ENCODE measurements around the gene ARFGEF3. TPM values are rescaled to one million over a fixed set of nuclear protein-coding genes. Genes with fewer than 3 reads are reported as not detected.

ARFGEF3 gene
- total RNA-seq, 1 donor: under 0.01 TPM

DNA sequence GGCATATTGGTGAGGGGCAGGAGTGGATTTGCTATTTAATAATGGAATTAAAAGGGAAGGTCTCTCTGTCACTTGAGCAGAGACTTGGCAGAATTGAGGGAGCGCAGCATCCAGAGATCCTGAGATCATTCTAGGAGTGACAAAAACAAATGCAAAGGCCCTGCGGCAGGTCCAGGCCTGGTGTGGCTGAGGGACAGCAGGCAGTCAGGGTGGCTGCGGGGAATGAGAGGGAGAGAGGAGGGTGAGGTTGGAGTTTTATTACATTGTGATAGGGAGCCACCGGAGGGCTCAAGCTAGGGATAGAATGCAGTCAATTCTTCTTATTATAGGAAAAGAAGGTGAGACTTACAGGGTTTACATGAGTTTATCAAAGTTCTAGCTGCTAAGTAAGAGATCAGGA, 116.1 kb downstream of the ARFGEF3 start:
- H4K20me1 ChIP-seq (ENCODE audit: insufficient read depth, low read length): no peaks in the 10 kb centered on the region
- no peaks in the 10 kb centered on the region for H3K4me1 ChIP-seq (ENCODE audit: insufficient read depth, low read length)
- no peak overlapping the region for H3K4me2 ChIP-seq (ENCODE audit: insufficient read depth, low read length)
- H3K79me2 ChIP-seq (ENCODE audit: insufficient read depth, low read length): no peaks in the 10 kb centered on the region
- no peaks in the 10 kb centered on the region for H3K9me3 ChIP-seq (ENCODE audit: low read depth, low read length)
- TF ChIP-seq, protein P1, sequence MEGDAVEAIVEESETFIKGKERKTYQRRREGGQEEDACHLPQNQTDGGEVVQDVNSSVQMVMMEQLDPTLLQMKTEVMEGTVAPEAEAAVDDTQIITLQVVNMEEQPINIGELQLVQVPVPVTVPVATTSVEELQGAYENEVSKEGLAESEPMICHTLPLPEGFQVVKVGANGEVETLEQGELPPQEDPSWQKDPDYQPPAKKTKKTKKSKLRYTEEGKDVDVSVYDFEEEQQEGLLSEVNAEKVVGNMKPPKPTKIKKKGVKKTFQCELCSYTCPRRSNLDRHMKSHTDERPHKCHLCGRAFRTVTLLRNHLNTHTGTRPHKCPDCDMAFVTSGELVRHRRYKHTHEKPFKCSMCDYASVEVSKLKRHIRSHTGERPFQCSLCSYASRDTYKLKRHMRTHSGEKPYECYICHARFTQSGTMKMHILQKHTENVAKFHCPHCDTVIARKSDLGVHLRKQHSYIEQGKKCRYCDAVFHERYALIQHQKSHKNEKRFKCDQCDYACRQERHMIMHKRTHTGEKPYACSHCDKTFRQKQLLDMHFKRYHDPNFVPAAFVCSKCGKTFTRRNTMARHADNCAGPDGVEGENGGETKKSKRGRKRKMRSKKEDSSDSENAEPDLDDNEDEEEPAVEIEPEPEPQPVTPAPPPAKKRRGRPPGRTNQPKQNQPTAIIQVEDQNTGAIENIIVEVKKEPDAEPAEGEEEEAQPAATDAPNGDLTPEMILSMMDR (IDR thresholded peaks at IDR 0.05; ENCODE audit: extremely low read depth, low read depth, low read length): no peak
- no peaks in the 10 kb centered on the region for H3K36me3 ChIP-seq (ENCODE audit: insufficient read depth, low read length)
- H3K27me3 ChIP-seq (ENCODE audit: insufficient read depth, low read length): peaks cover 2% of the 10 kb centered on the region
- no peak overlapping the region for H2AFZ ChIP-seq (ENCODE audit: low read length)
- no peak overlapping the region for H3K4me3 ChIP-seq (ENCODE audit: insufficient read depth, low read length)
- no peak for DNase-seq (ENCODE audit: insufficient read length, low spot score, missing footprints)
- no peak overlapping the region for H3K27ac ChIP-seq (ENCODE audit: low read depth, low read length)

DNA sequence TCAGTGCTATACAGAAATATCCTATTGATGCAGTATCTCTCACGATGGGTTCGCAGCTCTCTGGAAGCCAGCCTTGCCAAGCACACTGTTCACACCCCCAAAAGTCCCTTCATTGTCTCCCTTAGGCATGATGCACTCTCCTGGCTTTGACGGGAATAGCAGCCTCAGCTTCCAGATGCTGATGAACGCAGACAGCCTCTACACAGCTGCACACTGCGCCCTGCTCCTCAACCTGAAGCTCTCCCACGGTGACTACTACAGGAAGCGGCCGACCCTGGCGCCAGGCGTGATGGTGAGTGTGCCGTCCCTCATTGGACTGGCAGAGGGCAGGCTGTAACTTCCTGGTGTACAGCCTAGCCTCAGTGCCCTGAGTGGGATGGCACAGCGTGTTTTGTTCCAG, 116.6 kb downstream of the ARFGEF3 start:
- H3K27ac ChIP-seq (ENCODE audit: low read depth, low read length): no peak overlapping the region
- H3K27me3 ChIP-seq (ENCODE audit: insufficient read depth, low read length): peaks cover 6% of the 10 kb centered on the region
- H3K4me3 ChIP-seq (ENCODE audit: insufficient read depth, low read length): no peak overlapping the region
- H3K4me1 ChIP-seq (ENCODE audit: insufficient read depth, low read length): no peaks in the 10 kb centered on the region
- TF ChIP-seq, protein P1 (IDR thresholded peaks at IDR 0.05; ENCODE audit: extremely low read depth, low read depth, low read length): peak; percentile 32
- H3K79me2 ChIP-seq (ENCODE audit: insufficient read depth, low read length): no peaks in the 10 kb centered on the region
- H3K9me3 ChIP-seq (ENCODE audit: low read depth, low read length): no peaks in the 10 kb centered on the region
- H3K36me3 ChIP-seq (ENCODE audit: insufficient read depth, low read length): no peaks in the 10 kb centered on the region
- H2AFZ ChIP-seq (ENCODE audit: low read length): no peak overlapping the region
- H4K20me1 ChIP-seq (ENCODE audit: insufficient read depth, low read length): no peaks in the 10 kb centered on the region
- no peak for DNase-seq (ENCODE audit: insufficient read length, low spot score, missing footprints)
- H3K4me2 ChIP-seq (ENCODE audit: insufficient read depth, low read length): no peak overlapping the region

DNA sequence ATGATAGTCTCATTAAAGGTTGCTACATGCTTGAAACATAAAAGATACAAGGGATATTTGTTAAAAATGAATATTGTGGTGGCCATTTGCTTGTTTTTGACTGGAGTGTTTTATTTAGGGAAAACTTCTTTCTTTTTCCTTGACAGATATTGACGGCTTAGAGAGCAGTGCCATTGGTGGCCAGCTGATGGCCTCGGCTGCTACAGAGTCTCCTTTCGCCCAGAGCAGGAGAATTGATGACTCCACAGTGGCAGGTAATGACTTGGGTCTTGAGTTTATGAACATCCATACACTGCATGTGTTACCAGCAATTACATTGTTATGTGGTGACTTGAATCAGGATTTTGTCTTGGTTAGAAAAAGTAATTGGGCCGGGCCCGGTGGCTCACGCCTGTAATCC, 124.1 kb downstream of the ARFGEF3 start:
- H3K27ac ChIP-seq (ENCODE audit: low read depth, low read length): no peak overlapping the region
- peaks cover 9% of the 10 kb centered on the region for H3K4me1 ChIP-seq (ENCODE audit: insufficient read depth, low read length)
- peaks cover 8% of the 10 kb centered on the region for H3K27me3 ChIP-seq (ENCODE audit: insufficient read depth, low read length)
- H3K79me2 ChIP-seq (ENCODE audit: insufficient read depth, low read length): no peaks in the 10 kb centered on the region
- H3K9me3 ChIP-seq (ENCODE audit: low read depth, low read length): no peaks in the 10 kb centered on the region
- no peaks in the 10 kb centered on the region for H4K20me1 ChIP-seq (ENCODE audit: insufficient read depth, low read length)
- TF ChIP-seq, protein P1 (IDR thresholded peaks at IDR 0.05; ENCODE audit: extremely low read depth, low read depth, low read length): no peak
- no peak overlapping the region for H3K4me2 ChIP-seq (ENCODE audit: insufficient read depth, low read length)
- H3K4me3 ChIP-seq (ENCODE audit: insufficient read depth, low read length): no peak overlapping the region
- no peak overlapping the region for H2AFZ ChIP-seq (ENCODE audit: low read length)
- no peak for DNase-seq (ENCODE audit: insufficient read length, low spot score, missing footprints)
- no peaks in the 10 kb centered on the region for H3K36me3 ChIP-seq (ENCODE audit: insufficient read depth, low read length)

DNA sequence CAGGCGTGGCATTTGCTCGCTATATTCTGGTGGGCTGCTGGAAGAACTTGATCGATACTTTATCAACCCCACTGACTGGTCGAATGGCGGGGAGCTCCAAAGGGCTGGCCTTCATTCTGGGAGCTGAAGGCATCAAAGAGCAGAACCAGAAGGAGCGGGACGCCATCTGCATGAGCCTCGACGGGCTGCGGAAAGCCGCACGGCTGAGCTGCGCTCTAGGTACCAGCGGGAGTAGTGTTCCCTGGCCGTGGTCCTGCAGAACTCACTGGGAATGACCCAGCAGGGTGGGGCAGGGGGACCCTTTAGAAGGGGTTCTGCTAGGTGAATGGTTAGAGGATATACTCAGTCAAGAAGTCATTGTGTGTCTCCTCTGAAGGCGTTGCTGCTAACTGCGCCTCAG, 125.0 kb downstream of the ARFGEF3 start:
- no peaks in the 10 kb centered on the region for H3K79me2 ChIP-seq (ENCODE audit: insufficient read depth, low read length)
- H3K4me2 ChIP-seq (ENCODE audit: insufficient read depth, low read length): no peak overlapping the region
- H3K27me3 ChIP-seq (ENCODE audit: insufficient read depth, low read length): peaks cover 8% of the 10 kb centered on the region
- H3K4me1 ChIP-seq (ENCODE audit: insufficient read depth, low read length): peaks cover 9% of the 10 kb centered on the region
- H3K9me3 ChIP-seq (ENCODE audit: low read depth, low read length): no peaks in the 10 kb centered on the region
- H3K4me3 ChIP-seq (ENCODE audit: insufficient read depth, low read length): no peak overlapping the region
- no peak for DNase-seq (ENCODE audit: insufficient read length, low spot score, missing footprints)
- no peaks in the 10 kb centered on the region for H4K20me1 ChIP-seq (ENCODE audit: insufficient read depth, low read length)
- H3K27ac ChIP-seq (ENCODE audit: low read depth, low read length): no peak overlapping the region
- no peak overlapping the region for H2AFZ ChIP-seq (ENCODE audit: low read length)
- no peaks in the 10 kb centered on the region for H3K36me3 ChIP-seq (ENCODE audit: insufficient read depth, low read length)
- TF ChIP-seq, protein P1 (IDR thresholded peaks at IDR 0.05; ENCODE audit: extremely low read depth, low read depth, low read length): no peak
